ENCODE results near the gene PTPMT1.

DNA sequence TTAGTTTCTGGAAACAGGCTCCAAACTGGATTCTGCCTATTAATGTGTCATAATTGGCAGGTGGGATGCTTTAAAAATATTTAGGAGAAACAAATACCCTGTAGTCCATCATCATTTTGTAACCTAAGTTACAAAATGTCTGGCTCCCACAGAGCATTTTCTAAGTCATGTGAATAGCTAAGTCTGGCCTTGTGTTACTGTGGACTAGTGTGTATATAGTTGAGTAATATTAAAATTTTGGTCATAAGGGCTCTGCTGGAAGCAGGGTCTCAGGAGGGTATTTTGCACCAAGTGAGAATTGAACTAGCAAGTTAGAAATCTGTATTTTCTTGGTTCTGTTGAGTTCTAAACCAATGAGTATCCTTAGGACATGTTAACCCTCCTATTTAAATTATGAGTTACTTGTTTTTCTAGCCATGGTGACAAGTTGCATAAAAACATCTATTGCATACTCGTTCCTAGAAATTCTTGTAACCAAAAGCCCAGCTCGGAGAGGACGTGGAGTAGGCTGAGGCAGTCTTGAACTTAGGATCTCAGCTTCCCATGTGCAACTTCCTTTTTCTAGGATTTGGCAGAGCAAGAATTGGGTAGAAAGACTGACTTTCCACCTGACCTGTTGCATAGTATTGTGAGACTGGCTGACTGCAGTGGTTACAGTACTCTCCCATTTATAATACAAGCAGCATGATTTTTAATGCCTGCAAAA is 5.4 kb downstream of the PTPMT1 start:
- TF ChIP-seq POLR2A (IDR thresholded peaks at IDR 0.05; ENCODE audit: low read depth, low read length) (0 out of 2 replicates have a peak, but pooled peaks have one; percentile 25), POLR2AphosphoS5 (IDR thresholded peaks at IDR 0.05; ENCODE audit: low read depth, low read length) (no peak)

Measured in GM12892 (cell line).